Sigmoid colon (tissue), 7 donors: ENCODE results near the gene PARVB. TPM values are rescaled to one million over a fixed set of nuclear protein-coding genes. Genes with fewer than 3 reads are reported as not detected.

Experiments used
- DNase-seq: peaks from one replicate; pipeline ENCODE4 v3.0.0-alpha.2; 2019
- H3K27ac ChIP-seq, 4 donors: fragments of 200-600 bp; sonication (generic); one replicate each; pipeline ENCODE4 v1.5.1; 2016 to 2019; ENCODE audit warnings: mild to moderate bottlenecking in 1 of 4
- H3K27me3 ChIP-seq, 3 donors: fragments of 200-600 bp; sonication (generic); one replicate each; pipeline ENCODE4 v1.5.1; 2019; ENCODE audit warnings: mild to moderate bottlenecking in 1 of 3
- H3K36me3 ChIP-seq, 4 donors: fragments of 200-600 bp; sonication (generic); one replicate each; pipeline ENCODE4 v1.5.1; 2016 to 2019
- H3K4me1 ChIP-seq, 4 donors: fragments of 200-600 bp; sonication (generic); one replicate each; pipeline ENCODE4 v1.5.1; 2017 to 2019
- H3K4me3 ChIP-seq, 4 donors: fragments of 200-600 bp; sonication (generic); one replicate each; pipeline ENCODE4 v1.5.1; 2017 to 2019; ENCODE audit warnings: mild to moderate bottlenecking in 2 of 4, moderate library complexity in 1 of 4
- H3K9me3 ChIP-seq, 4 donors: fragments of 200-600 bp in 3 of 4; sonication (generic) in 3 of 4; one replicate each; pipeline versions ENCODE4 v1.5.1 to v1.6.1; 2013 to 2019
- EP300 ChIP-seq, 4 donors: sonication (generic); formaldehyde crosslinking; IDR thresholded peaks; one replicate each; pipeline ENCODE4 v1.6.1; 2017; ENCODE audit warnings: antibody characterized with exemption in 4 of 4
- POLR2A ChIP-seq, 2 donors: fragments of 450-650 bp; IDR thresholded peaks; one replicate each; pipeline ENCODE4 v1.6.1; 2016; ENCODE audit warnings: antibody characterized with exemption in 2 of 2, mild to moderate bottlenecking in 2 of 2, moderate library complexity in 2 of 2
- POLR2AphosphoS5 ChIP-seq, 4 donors: sonication (generic); formaldehyde crosslinking; IDR thresholded peaks; one replicate each; pipeline ENCODE4 v1.6.1; 2017; ENCODE audit warnings: antibody characterized with exemption in 4 of 4
- WGBS, 2 donors: extraction: QIAGEN DNeasy Blood & Tissue Kit; methylation state at CpG; one replicate each; pipeline ENCODE4 v1.1.7; 2013; 5-methylcytosine and 5-hydroxymethylcytosine counted together
- intact Hi-C: fragments of 100-400 bp; cut with DNase I; formaldehyde crosslinking; loops from one replicate; pipeline ENCODE4 v1.15.1; 2023
- polyA plus RNA-seq, 3 donors: library from polyadenylated mRNA; stranded (reverse); fragments of 200-250 nt; gene quantifications; one replicate each; pipeline ENCODE4 v1.2.3, GENCODE V29; 2013
- total RNA-seq, 4 donors: library from RNA; depleted of rRNA; stranded (reverse); fragments of >200 nt; gene quantifications; one replicate each; pipeline ENCODE4 v1.1.0, GENCODE V29; 2016
- TF ChIP-seq, protein P1 (sequence below), 4 experiments: fragments of 450-650 bp in 3 of 4; fragments of 200-600 bp in 1 of 4; IDR thresholded peaks; one replicate each; pipeline ENCODE4 v1.5.1; 2016 to 2019; ENCODE audit warnings: antibody characterized with exemption in 4 of 4, mild to moderate bottlenecking in 3 of 4, moderate library complexity in 2 of 4
- donor health status: healthy with polysubstance abuse.
- donor health status: Bipolar disorder and iron deficiency.
- donor health status: healthy.

Gene PARVB
- total and polyA plus RNA-seq, 7 donors, result 6.9 to 21.6 (median 18.9) TPM

DNA sequence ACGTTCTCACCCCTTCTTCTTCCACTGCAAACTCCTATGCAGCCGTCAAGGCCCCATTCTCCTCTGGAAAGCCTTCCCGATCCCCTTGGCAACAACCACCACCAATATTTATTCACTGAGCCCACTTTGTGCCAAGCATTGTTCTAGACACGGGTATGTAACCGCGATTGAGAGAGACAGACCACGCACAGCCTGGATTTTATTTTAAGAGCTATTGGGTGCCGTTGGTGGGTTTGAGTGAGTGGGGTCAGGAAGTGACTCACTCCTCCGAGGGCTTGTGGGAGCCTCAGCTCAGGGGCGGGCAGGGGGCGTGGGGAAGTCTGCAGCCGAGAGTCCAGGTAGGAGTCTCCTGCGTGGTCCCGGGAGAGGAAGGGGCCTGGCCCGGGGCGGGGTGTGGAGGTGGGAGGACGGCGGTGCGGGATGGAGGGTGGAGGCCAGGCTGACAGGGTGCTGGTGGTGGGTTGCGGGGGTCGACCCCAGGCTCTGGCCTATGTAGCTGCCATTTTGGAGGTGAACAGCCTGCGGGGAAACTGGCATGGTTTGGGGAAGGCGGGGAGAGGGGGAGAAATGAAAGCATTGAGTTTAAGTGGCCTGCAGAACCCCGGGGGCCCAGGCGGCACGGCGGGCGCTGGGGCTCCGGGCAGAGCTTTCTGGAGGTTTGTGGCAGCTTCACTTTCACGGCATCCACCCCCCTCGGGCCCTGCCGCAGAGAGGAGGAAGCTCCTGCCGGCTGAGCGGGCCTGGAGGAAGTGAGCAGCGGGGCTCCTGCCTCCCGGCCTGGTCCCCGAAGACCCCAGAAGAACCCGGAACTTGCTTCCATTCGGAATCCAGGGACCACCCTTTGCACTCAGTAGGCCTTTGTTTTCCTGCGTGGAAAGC lies 157.2 kb downstream of the PARVB start:
- Histone ChIP-seq H3K4me1 (no peaks in the 10 kb centered on the region), H3K27ac (peak overlapping the region; percentile 25 to 62 (median 35)), H3K9me3 (no peaks in the 10 kb centered on the region), H3K36me3 (no peaks in the 10 kb centered on the region), H3K4me3 (peak overlapping the region in 3 of 4 donors; percentile 7 to 37 (median 25)), H3K27me3 (no peaks in the 10 kb centered on the region)
- WGBS, 2 donors, result 38 to 68% methylated on average over 40 of the region's 40 CpGs
- no peak for TF ChIP-seq POLR2A (IDR thresholded peaks at IDR 0.05)
- no peak for TF ChIP-seq EP300 (IDR thresholded peaks at IDR 0.05)
- TF ChIP-seq POLR2AphosphoS5 (IDR thresholded peaks at IDR 0.05), result no peak
- TF ChIP-seq, protein P1, sequence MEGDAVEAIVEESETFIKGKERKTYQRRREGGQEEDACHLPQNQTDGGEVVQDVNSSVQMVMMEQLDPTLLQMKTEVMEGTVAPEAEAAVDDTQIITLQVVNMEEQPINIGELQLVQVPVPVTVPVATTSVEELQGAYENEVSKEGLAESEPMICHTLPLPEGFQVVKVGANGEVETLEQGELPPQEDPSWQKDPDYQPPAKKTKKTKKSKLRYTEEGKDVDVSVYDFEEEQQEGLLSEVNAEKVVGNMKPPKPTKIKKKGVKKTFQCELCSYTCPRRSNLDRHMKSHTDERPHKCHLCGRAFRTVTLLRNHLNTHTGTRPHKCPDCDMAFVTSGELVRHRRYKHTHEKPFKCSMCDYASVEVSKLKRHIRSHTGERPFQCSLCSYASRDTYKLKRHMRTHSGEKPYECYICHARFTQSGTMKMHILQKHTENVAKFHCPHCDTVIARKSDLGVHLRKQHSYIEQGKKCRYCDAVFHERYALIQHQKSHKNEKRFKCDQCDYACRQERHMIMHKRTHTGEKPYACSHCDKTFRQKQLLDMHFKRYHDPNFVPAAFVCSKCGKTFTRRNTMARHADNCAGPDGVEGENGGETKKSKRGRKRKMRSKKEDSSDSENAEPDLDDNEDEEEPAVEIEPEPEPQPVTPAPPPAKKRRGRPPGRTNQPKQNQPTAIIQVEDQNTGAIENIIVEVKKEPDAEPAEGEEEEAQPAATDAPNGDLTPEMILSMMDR (IDR thresholded peaks at IDR 0.05), result no peak
- intact Hi-C loops, result no loop called here
- DNase-seq, result no peak

DNA sequence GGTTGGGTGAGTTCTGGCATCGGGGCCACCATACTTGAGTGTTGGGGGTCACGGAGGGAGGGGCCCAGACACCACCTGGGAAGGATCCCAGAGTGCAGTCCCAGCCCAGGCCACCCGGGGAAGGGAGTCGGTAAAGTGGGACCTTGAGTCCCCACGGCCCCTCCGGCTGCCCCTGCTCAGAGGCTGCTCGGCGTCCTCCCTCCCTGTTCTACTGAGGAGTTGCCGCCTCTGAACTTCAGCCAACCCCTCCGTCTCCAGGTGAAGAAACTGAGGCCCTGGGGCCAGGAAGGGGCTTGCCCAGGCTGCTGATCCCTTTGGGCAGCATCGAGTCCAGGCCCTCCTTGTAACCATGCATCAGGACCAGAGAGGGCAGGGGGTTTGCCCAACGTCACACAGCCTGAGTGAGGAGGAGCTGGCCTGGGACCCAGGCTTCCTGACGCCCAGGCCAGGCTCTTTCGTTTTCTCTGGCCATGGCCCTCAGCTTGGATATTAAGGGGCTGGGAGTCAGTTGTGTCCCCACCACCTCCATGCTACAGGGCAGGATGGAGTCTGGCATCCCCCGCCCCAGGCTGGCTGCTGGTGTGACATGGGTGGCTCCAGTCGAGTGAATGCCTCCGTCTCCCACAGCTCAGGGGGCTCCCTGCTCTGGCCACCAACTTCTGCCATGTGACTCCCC lies 157.9 kb downstream of the PARVB start:
- intact Hi-C loops, result no loop called here
- TF ChIP-seq POLR2A (IDR thresholded peaks at IDR 0.05) (no peak), EP300 (IDR thresholded peaks at IDR 0.05) (no peak), POLR2AphosphoS5 (IDR thresholded peaks at IDR 0.05) (no peak)
- Histone ChIP-seq H3K27me3 (no peaks in the 10 kb centered on the region), H3K36me3 (no peaks in the 10 kb centered on the region), H3K4me1 (no peaks in the 10 kb centered on the region), H3K27ac (peak overlapping the region; percentile 25 to 62 (median 35)), H3K4me3 (peak overlapping the region in 3 of 4 donors; percentile 7 to 37 (median 25)), H3K9me3 (no peaks in the 10 kb centered on the region)
- no peak for DNase-seq
- 47 to 68% methylated on average over 17 of the region's 17 CpGs for WGBS, 2 donors

DNA sequence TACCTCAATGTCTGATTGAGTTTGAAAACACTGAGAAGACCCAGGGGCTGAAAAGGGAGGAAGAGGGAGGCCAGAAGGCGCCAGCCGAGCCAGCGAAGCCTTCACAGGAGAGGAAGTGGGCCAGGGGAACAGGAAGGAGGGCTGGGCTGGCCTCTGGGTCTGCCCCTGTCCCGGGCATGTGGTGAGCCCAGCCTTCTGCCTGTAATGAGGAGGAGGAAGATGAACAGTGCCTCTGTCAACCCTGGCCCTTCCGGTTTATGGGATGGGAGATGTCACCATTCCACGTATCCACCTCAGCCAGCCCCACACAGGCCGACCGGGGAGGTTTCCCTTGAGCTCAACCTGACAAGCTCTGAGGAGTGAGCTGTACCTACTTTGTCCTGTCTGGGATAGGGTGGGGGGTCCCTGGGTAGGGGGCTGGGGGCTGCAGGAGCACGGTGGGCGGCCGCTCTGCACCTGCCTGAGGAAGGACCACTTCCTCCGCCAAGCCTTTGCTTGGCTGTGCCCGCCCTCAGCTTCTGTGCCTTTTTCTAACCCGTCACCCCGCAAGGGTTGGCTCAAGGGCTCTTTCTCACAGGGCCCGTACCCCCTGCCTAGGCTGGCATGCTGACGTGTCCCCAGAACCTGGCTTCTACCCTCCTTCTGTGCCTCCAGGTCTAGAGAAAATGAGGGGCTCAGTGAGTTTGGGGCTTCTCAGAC lies 158.6 kb downstream of the PARVB start:
- WGBS, 2 donors, result 50 to 65% methylated on average over 17 of the region's 17 CpGs
- no peaks in the 10 kb centered on the region for H3K4me1 ChIP-seq

DNA sequence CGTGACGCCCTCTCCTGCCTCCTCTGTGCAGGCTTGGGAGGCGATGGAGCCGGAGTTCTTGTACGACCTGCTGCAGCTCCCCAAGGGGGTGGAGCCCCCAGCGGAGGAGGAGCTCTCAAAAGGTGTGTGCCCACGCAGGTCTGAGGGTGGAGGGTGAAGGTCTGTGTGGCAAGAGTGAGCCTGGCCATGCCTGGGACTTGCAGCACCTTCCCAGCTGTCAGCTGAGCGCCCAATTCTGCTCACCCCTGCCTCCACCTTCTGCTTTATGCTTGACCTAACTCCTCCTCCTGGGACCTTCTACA lies 159.1 kb downstream of the PARVB start:
- DNase-seq, result no peak
- H3K27ac ChIP-seq, result no peak overlapping the region
- no peaks in the 10 kb centered on the region for H3K36me3 ChIP-seq
- intact Hi-C loops, result no loop called here
- no peak for TF ChIP-seq POLR2A (IDR thresholded peaks at IDR 0.05)
- TF ChIP-seq EP300 (IDR thresholded peaks at IDR 0.05), result no peak
- TF ChIP-seq, protein P1 (IDR thresholded peaks at IDR 0.05), result no peak
- TF ChIP-seq POLR2AphosphoS5 (IDR thresholded peaks at IDR 0.05), result no peak
- peak overlapping the region in 1 of 4 donors; percentile 37 for H3K4me3 ChIP-seq
- no peaks in the 10 kb centered on the region for H3K4me1 ChIP-seq
- H3K9me3 ChIP-seq, result no peaks in the 10 kb centered on the region
- 64 to 70% methylated on average over 8 of the region's 8 CpGs for WGBS, 2 donors
- no peaks in the 10 kb centered on the region for H3K27me3 ChIP-seq

More for the DNA sequence above, 158.6 kb downstream of the PARVB start:
- no peaks in the 10 kb centered on the region for H3K36me3 ChIP-seq
- no peaks in the 10 kb centered on the region for H3K9me3 ChIP-seq
- H3K4me3 ChIP-seq, result peak overlapping the region in 2 of 4 donors; percentile 25 to 37
- H3K27me3 ChIP-seq, result no peaks in the 10 kb centered on the region
- peak; percentile 78 for DNase-seq
- intact Hi-C loops, result no loop called here
- H3K27ac ChIP-seq, result peak overlapping the region in 3 of 4 donors; percentile 25 to 62 (median 42)
- TF ChIP-seq POLR2AphosphoS5 (IDR thresholded peaks at IDR 0.05) (peak in 1 of 4 donors; percentile 43), POLR2A (IDR thresholded peaks at IDR 0.05) (no peak), EP300 (IDR thresholded peaks at IDR 0.05) (no peak)

DNA sequence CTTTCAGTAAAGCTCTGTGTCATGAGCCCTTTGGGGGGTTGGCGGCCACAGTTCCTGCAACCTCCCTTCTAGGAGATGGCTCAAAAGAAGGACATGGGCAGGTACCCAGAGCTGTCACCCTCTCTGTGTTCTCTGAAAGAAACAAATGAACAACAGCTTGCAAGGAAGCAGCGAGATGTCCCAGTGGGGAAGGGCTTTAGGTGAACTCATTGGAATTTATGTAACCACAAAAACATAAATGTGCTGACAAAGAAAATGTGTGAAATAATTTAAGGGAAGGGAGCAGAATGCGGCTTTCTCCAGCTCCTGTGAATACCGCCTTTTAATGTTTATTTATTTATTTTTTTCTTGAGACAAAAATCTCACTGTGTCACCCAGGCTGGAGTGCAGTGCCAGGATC lies 159.9 kb downstream of the PARVB start:
- TF ChIP-seq POLR2AphosphoS5 (IDR thresholded peaks at IDR 0.05) (no peak), EP300 (IDR thresholded peaks at IDR 0.05) (no peak), POLR2A (IDR thresholded peaks at IDR 0.05) (no peak)
- TF ChIP-seq, protein P1 (IDR thresholded peaks at IDR 0.05), result no peak
- intact Hi-C loops, result no loop called here
- Histone ChIP-seq H3K27me3 (no peaks in the 10 kb centered on the region), H3K27ac (no peak overlapping the region), H3K36me3 (no peaks in the 10 kb centered on the region), H3K4me1 (no peaks in the 10 kb centered on the region), H3K4me3 (no peak overlapping the region), H3K9me3 (no peaks in the 10 kb centered on the region)
- 75 to 86% methylated on average over 4 of the region's 4 CpGs for WGBS, 2 donors
- DNase-seq, result no peak
